Kidney epithelial cell (primary cell): ENCODE data around the gene DSCAML1. TPM values are rescaled to one million over a fixed set of nuclear protein-coding genes. Genes with fewer than 3 reads are reported as not detected.

Source experiments
- DNase-seq: peaks from one replicate; pipeline ENCODE4 v3.0.0-alpha.2; 2010; ENCODE audit warnings: low read depth
- H3K27me3 ChIP-seq: 2 replicates; pipeline ENCODE4 v1.6.0; 2011; ENCODE audit warnings: low read length; ENCODE audit not compliant: control insufficient read depth, insufficient read depth
- H3K36me3 ChIP-seq: 2 replicates; pipeline ENCODE4 v1.5.1; 2011; ENCODE audit warnings: low read length; ENCODE audit not compliant: control insufficient read depth, insufficient read depth
- H3K4me3 ChIP-seq: 2 replicates; pipeline ENCODE4 v1.5.1; 2011; ENCODE audit warnings: low read depth, mild to moderate bottlenecking, control low read depth, low read length
- CTCF ChIP-seq: IDR thresholded peaks from 2 replicates; pipeline ENCODE4 v1.5.1; 2011; ENCODE audit warnings: mild to moderate bottlenecking, moderate library complexity, low read length, control low read depth, inconsistent platforms; ENCODE audit not compliant: insufficient read depth, poor library complexity, severe bottlenecking
- total RNA-seq: library from RNA; depleted of rRNA; stranded (reverse); fragments of >200 nt; gene quantifications from 2 replicates; pipeline ENCODE4 v1.2.3, GENCODE V29; 2015

Gene DSCAML1
- total RNA-seq, 1 donor from 2014 or later, result 3.1 TPM

GRCh38 chr11:117510646-117511045 is 286.4 kb downstream of the DSCAML1 start:
- H3K27me3 ChIP-seq, result peaks cover 2% of the 10 kb centered on the region
- H3K4me3 ChIP-seq, result no peak overlapping the region
- no peak for TF ChIP-seq CTCF
- no peaks in the 10 kb centered on the region for H3K36me3 ChIP-seq
- DNase-seq, result no peak

- DNase-seq, result no peak
Observed at GRCh38 chr11:117509543-117509942, 287.5 kb downstream of the DSCAML1 start.

GRCh38 chr11:117506971-117507370 is 290.0 kb downstream of the DSCAML1 start:
- TF ChIP-seq CTCF, result no peak
- no peak overlapping the region for H3K4me3 ChIP-seq
- no peak for DNase-seq
- H3K36me3 ChIP-seq, result no peaks in the 10 kb centered on the region
- H3K27me3 ChIP-seq, result peaks cover 17% of the 10 kb centered on the region

More at GRCh38 chr11:117509543-117509942, 287.5 kb downstream of the DSCAML1 start:
- Histone ChIP-seq H3K4me3 (no peak overlapping the region), H3K27me3 (peaks cover 4% of the 10 kb centered on the region), H3K36me3 (no peaks in the 10 kb centered on the region)
- TF ChIP-seq CTCF, result no peak

- DNase-seq, result no peak
- TF ChIP-seq CTCF, result no peak
Observed at GRCh38 chr11:117505285-117505970, 291.6 kb downstream of the DSCAML1 start.

GRCh38 chr11:117502779-117503100 is 294.3 kb downstream of the DSCAML1 start:
- TF ChIP-seq CTCF, result no peak
- Histone ChIP-seq H3K4me3 (no peak overlapping the region), H3K27me3 (peaks cover 19% of the 10 kb centered on the region)

More at GRCh38 chr11:117505285-117505970, 291.6 kb downstream of the DSCAML1 start:
- H3K27me3 ChIP-seq, result peaks cover 19% of the 10 kb centered on the region
- H3K4me3 ChIP-seq, result no peak overlapping the region
- no peaks in the 10 kb centered on the region for H3K36me3 ChIP-seq

More at GRCh38 chr11:117502779-117503100, 294.3 kb downstream of the DSCAML1 start:
- no peaks in the 10 kb centered on the region for H3K36me3 ChIP-seq
- DNase-seq, result no peak
